Measurements from ENCODE around the gene HIBADH. TPM values are rescaled to one million over a fixed set of nuclear protein-coding genes. Genes with fewer than 3 reads are reported as not detected.

HIBADH gene
- total and polyA plus RNA-seq, 2 of the 4 experiments (the other 2 are of a cell fraction): 36.6 to 52.5 TPM

GRCh38 chr7:27607210-27607606 lies 55.5 kb downstream of the HIBADH start:
- no peak for DNase-seq
- in situ Hi-C loops (cut with MboI; ENCODE audit: low sequenced_read_pairs) (no loop called here), intact Hi-C loops (cut with micrococcal nuclease) (loop anchor here (10.0 kb wide), 1 partner anchor 168 kb away; no protein-coding TSS in a partner anchor), dilution Hi-C loops (cut with HindIII; ENCODE audit: low sequenced_read_pairs, unreplicated experiment) (no loop called here)
- no peak overlapping the region for H2BK15ac ChIP-seq (ENCODE audit: low read depth, low read length)
- H3K9me1 ChIP-seq (ENCODE audit: insufficient read depth, low read length): 0 out of 2 replicates have a peak, but pooled peaks cover 4% of the 10 kb centered on the region
- TF ChIP-seq, protein P1, sequence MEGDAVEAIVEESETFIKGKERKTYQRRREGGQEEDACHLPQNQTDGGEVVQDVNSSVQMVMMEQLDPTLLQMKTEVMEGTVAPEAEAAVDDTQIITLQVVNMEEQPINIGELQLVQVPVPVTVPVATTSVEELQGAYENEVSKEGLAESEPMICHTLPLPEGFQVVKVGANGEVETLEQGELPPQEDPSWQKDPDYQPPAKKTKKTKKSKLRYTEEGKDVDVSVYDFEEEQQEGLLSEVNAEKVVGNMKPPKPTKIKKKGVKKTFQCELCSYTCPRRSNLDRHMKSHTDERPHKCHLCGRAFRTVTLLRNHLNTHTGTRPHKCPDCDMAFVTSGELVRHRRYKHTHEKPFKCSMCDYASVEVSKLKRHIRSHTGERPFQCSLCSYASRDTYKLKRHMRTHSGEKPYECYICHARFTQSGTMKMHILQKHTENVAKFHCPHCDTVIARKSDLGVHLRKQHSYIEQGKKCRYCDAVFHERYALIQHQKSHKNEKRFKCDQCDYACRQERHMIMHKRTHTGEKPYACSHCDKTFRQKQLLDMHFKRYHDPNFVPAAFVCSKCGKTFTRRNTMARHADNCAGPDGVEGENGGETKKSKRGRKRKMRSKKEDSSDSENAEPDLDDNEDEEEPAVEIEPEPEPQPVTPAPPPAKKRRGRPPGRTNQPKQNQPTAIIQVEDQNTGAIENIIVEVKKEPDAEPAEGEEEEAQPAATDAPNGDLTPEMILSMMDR (conservative IDR thresholded peaks at IDR 0.05; ENCODE audit: low read depth, low read length): no peak
- TF ChIP-seq BHLHE40 (IDR thresholded peaks at IDR 0.05; ENCODE audit: low read depth, low read length): no peak
- TF ChIP-seq, protein P2, sequence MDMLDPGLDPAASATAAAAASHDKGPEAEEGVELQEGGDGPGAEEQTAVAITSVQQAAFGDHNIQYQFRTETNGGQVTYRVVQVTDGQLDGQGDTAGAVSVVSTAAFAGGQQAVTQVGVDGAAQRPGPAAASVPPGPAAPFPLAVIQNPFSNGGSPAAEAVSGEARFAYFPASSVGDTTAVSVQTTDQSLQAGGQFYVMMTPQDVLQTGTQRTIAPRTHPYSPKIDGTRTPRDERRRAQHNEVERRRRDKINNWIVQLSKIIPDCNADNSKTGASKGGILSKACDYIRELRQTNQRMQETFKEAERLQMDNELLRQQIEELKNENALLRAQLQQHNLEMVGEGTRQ (IDR thresholded peaks at IDR 0.05; ENCODE audit: low read depth, low read length): no peak
- no peak for TF ChIP-seq NFE2L2 (IDR thresholded peaks at IDR 0.05; ENCODE audit: low read depth, low read length)
- no peak for TF ChIP-seq RCOR1 (IDR thresholded peaks at IDR 0.05; ENCODE audit: insufficient replicate concordance, low read length)
- no peak for TF ChIP-seq RAD21 (IDR thresholded peaks at IDR 0.05; ENCODE audit: low read length)
- H3K23ac ChIP-seq (ENCODE audit: low read depth, low read length): no peak overlapping the region
- no peak overlapping the region for H3K4me2 ChIP-seq (ENCODE audit: low read depth, low read length)
- ChIA-PET POLR2A (ENCODE audit: unreplicated experiment) (no interaction called here), CTCF (interaction anchor here (0.8 to 2.4 kb wide), 3 partner anchors 27 to 411 kb away, joined by 3 to 7 read pairs (median 4); no protein-coding TSS in a partner anchor)
- H3K9me3 ChIP-seq (ENCODE audit: control insufficient read depth, insufficient read depth, low read length): no peaks in the 10 kb centered on the region
- peaks cover 2 to 4% of the 10 kb centered on the region in 2 experiments; a peak in 2 of 4 replicates for H3K79me1 ChIP-seq (ENCODE audit: low read depth in 1 of 2, low read length in 2 of 2)
- H3K14ac ChIP-seq (replicated peaks; ENCODE audit: low read depth, low read length): no peak overlapping the region
- no peak for ATAC-seq (ENCODE audit: low read depth)
- H3K36me3 ChIP-seq (ENCODE audit: control insufficient read depth, insufficient read depth, low read length): no peaks in the 10 kb centered on the region
- no TSS peak for BruUV-seq (replicated peaks)
- no peak overlapping the region for H2BK5ac ChIP-seq (ENCODE audit: low read depth, low read length, poor library complexity, severe bottlenecking)
- no peak overlapping the region for H3K56ac ChIP-seq (ENCODE audit: extremely low read depth, insufficient read depth, low read length)
- no peak overlapping the region for H3K27ac ChIP-seq (ENCODE audit: insufficient read depth, low read length)
- H2BK120ac ChIP-seq (ENCODE audit: low read depth, low read length): peak overlapping the region; percentile 8; the same call in 1 of the 2 replicates
- peaks cover 6% of the 10 kb centered on the region for H3K4me1 ChIP-seq (ENCODE audit: control insufficient read depth, insufficient read depth, low read length)
- no peak overlapping the region for H3K18ac ChIP-seq (ENCODE audit: low read depth, low read length)
- H4K91ac ChIP-seq (ENCODE audit: insufficient read depth, low read depth, low read length): no peak overlapping the region
- H2AFZ ChIP-seq (replicated peaks; ENCODE audit: low read length, poor library complexity): no peak overlapping the region
- WGBS, 2 experiments (ENCODE audit: extremely low coverage in 2 of 2, insufficient read length in 1 of 2): 100% methylated on average over 1 of the region's 11 CpGs; no CpG with 5 or more reads in 1 of the 2 experiments
- H3K4me3 ChIP-seq (ENCODE audit: insufficient read depth, low read depth, low read length): no peak overlapping the region
- H2AK5ac ChIP-seq (ENCODE audit: low read depth, low read length): peak overlapping the region; percentile 62; the same call in 1 of the 2 replicates
- H3K9ac ChIP-seq (ENCODE audit: low read depth, low read length): no peak overlapping the region
- no peak overlapping the region for H4K8ac ChIP-seq (ENCODE audit: low read depth in 2 of 2, low read length in 2 of 2)
- no peaks in the 10 kb centered on the region for H4K20me1 ChIP-seq (ENCODE audit: insufficient read depth, low read length)
- no peak overlapping the region; the same call in 1 of the 2 replicates for H3K4ac ChIP-seq (ENCODE audit: low read depth, low read length)
- no peaks in the 10 kb centered on the region for H3K27me3 ChIP-seq (ENCODE audit: control insufficient read depth, insufficient read depth, low read length)
- H4K5ac ChIP-seq (ENCODE audit: low read depth, low read length): no peak overlapping the region
- no peak overlapping the region for H2AK9ac ChIP-seq (replicated peaks; ENCODE audit: low read depth, low read length, poor library complexity)
- no peak overlapping the region; the same call in 1 of the 2 replicates for H2BK20ac ChIP-seq (ENCODE audit: low read depth, low read length)

Measured in IMR-90 (cell line).